A549 (cell line): ENCODE measurements around the gene XRCC1.

Experiments
- CBX8 ChIP-seq: fragments of 200-600 bp; sonication (generic); IDR thresholded peaks from 2 replicates; pipeline ENCODE4 v1.6.1; 2016
- CTCF ChIP-seq: fragments of >200 bp; sonication (Bioruptor Twin); formaldehyde crosslinking; IDR thresholded peaks from 3 replicates; pipeline ENCODE4 v1.5.1; 2016
- EP300 ChIP-seq, 2 experiments: fragments of >200 bp; sonication (Bioruptor Twin); formaldehyde crosslinking; IDR thresholded peaks; 2 replicates in 1 of 2; 3 replicates in 1 of 2; pipeline ENCODE4 v1.6.1; 2016 to 2017
- JUNB ChIP-seq: fragments of >200 bp; sonication (Bioruptor Twin); formaldehyde crosslinking; IDR thresholded peaks from 2 replicates; pipeline ENCODE4 v1.6.1; 2016
- KDM5A ChIP-seq: fragments of 200-600 bp; sonication (generic); IDR thresholded peaks from 2 replicates; pipeline ENCODE4 v1.6.1; 2016; ENCODE audit warnings: antibody characterized with exemption, mild to moderate bottlenecking
- MAX ChIP-seq: IDR thresholded peaks from 2 replicates; pipeline ENCODE4 v1.6.1; 2012
- POLR2A ChIP-seq: IDR thresholded peaks from 2 replicates; pipeline ENCODE4 v1.6.1; 2012; ENCODE audit warnings: mild to moderate bottlenecking, low read length
- TP53 ChIP-seq: fragments of 250-450 bp; sonication (Bioruptor Pico); IDR thresholded peaks from 2 replicates; pipeline ENCODE4 v1.5.0; 2021; ENCODE audit warnings: mild to moderate bottlenecking, moderate library complexity

GRCh38 chr19:43554317-43554895 is 20.9 kb downstream of the XRCC1 start:
- TF ChIP-seq EP300 (IDR thresholded peaks at IDR 0.05) (no peak), MAX (no peak), CTCF (no peak), POLR2A (no peak), CBX8 (no peak), KDM5A (no peak), TP53 (CRISPR knock-in tag) (no peak), JUNB (no peak)
